Kasumi-1 (cell line): Measurements from ENCODE around the gene CPLX3.
A peak's percentile ranks its signal among the peaks of the same experiment; 100 is the strongest.

Source experiments
- DNase-seq, 2 experiments: peaks; one replicate each; lab custom pipeline; 2025; lab: John Stamatoyannopoulos, UW

The CPLX3 gene

GRCh38 chr15:74845208-74845568 is 18.8 kb downstream of the CPLX3 start:
- peak in 1 of 2 experiments; percentile 4 for DNase-seq

- DNase-seq: no peak
Observed at GRCh38 chr15:74845581-74845980, 19.2 kb downstream of the CPLX3 start.

GRCh38 chr15:74847432-74847831 is 21.0 kb downstream of the CPLX3 start:
- DNase-seq: no peak

- no peak for DNase-seq
Observed at GRCh38 chr15:74850393-74850792, 24.0 kb downstream of the CPLX3 start.

GRCh38 chr15:74851960-74852359 is 25.5 kb downstream of the CPLX3 start:
- no peak for DNase-seq

- DNase-seq: no peak
Observed at GRCh38 chr15:74854453-74855022, 28.1 kb downstream of the CPLX3 start.

GRCh38 chr15:74855857-74856256 is 29.4 kb downstream of the CPLX3 start:
- DNase-seq: no peak

GRCh38 chr15:74856537-74856936 is 30.1 kb downstream of the CPLX3 start:
- no peak for DNase-seq

- DNase-seq: peak in 1 of 2 experiments; percentile 27
Observed at GRCh38 chr15:74857082-74857655, 30.7 kb downstream of the CPLX3 start.

GRCh38 chr15:74857671-74858368 is 31.4 kb downstream of the CPLX3 start:
- no peak for DNase-seq

GRCh38 chr15:74858369-74858740 is 31.9 kb downstream of the CPLX3 start:
- peak; percentile 15 to 16 for DNase-seq

GRCh38 chr15:74863239-74864056 is 37.0 kb downstream of the CPLX3 start:
- DNase-seq: no peak

- DNase-seq: no peak
Observed at GRCh38 chr15:74864296-74864695, 37.9 kb downstream of the CPLX3 start.

GRCh38 chr15:74865316-74865715 is 38.9 kb downstream of the CPLX3 start:
- no peak for DNase-seq

GRCh38 chr15:74866090-74866489 is 39.7 kb downstream of the CPLX3 start:
- no peak for DNase-seq

GRCh38 chr15:74867466-74868038 is 41.1 kb downstream of the CPLX3 start:
- peak in 1 of 2 experiments; percentile 39 for DNase-seq

GRCh38 chr15:74868059-74868458 is 41.6 kb downstream of the CPLX3 start:
- peak; percentile 98 to 99 for DNase-seq

GRCh38 chr15:74869372-74869725 is 42.9 kb downstream of the CPLX3 start:
- DNase-seq: no peak

GRCh38 chr15:74869726-74870407 is 43.4 kb downstream of the CPLX3 start:
- peak; percentile 100 for DNase-seq

GRCh38 chr15:74870436-74871215 is 44.2 kb downstream of the CPLX3 start:
- no peak for DNase-seq

- DNase-seq: no peak
Observed at GRCh38 chr15:74872702-74873035, 46.2 kb downstream of the CPLX3 start.
